ENCODE measurements around the gene SLC16A8.

SLC16A8 gene

GRCh38 chr22:38067028-38067415 is 17.0 kb downstream of the SLC16A8 start:
- H3K9me3 ChIP-seq (replicated peaks in 1 of 2; ENCODE audit: control insufficient read depth in 2 of 2, insufficient read depth in 1 of 2, low read depth in 1 of 2, low read length in 2 of 2), result no peaks in the 10 kb centered on the region
- no peak overlapping the region for H4K91ac ChIP-seq (ENCODE audit: low read depth, low read length, poor library complexity)
- no peak overlapping the region for H3K9ac ChIP-seq (ENCODE audit: low read depth, low read length, poor library complexity)
- WGBS, 2 donors (ENCODE audit: extremely low coverage in 2 of 2, insufficient read length in 2 of 2, insufficient replicate concordance in 1 of 2), result no CpG with 5 or more reads among the region's 8 CpGs
- H2AFZ ChIP-seq (ENCODE audit: low read length), result no peak overlapping the region
- no peak overlapping the region for H3K27ac ChIP-seq (replicated peaks; ENCODE audit: low read length)
- H3K4ac ChIP-seq (ENCODE audit: low read length), result no peak overlapping the region
- peaks cover 6 to 9% of the 10 kb centered on the region in 2 donors for H3K4me1 ChIP-seq (ENCODE audit: control insufficient read depth in 2 of 2, insufficient read depth in 1 of 2, low read depth in 1 of 2, low read length in 2 of 2)
- H3K4me3 ChIP-seq (ENCODE audit: low read length in 2 of 2), result no peak overlapping the region
- H3K79me1 ChIP-seq (ENCODE audit: low read depth, low read length), result peaks cover 1% of the 10 kb centered on the region
- peaks cover 20 to 50% of the 10 kb centered on the region in 2 donors for H3K36me3 ChIP-seq (replicated peaks in 1 of 2; ENCODE audit: control insufficient read depth in 2 of 2, insufficient read depth in 2 of 2, low read length in 2 of 2)
- no peak for DNase-seq (ENCODE audit: low spot score)
- no peak overlapping the region for H3K14ac ChIP-seq (ENCODE audit: low read length)
- H2BK12ac ChIP-seq (ENCODE audit: low read length), result no peak overlapping the region
- H2BK5ac ChIP-seq (ENCODE audit: low read length), result no peak overlapping the region
- H3K18ac ChIP-seq (ENCODE audit: low read length), result no peak overlapping the region
- no peak overlapping the region for H3K4me2 ChIP-seq (ENCODE audit: insufficient read depth, low read length, poor library complexity, severe bottlenecking)
- no peaks in the 10 kb centered on the region for H3K27me3 ChIP-seq (ENCODE audit: control insufficient read depth in 3 of 3, insufficient read depth in 3 of 3, low read depth in 1 of 3, low read length in 3 of 3)
- H2BK120ac ChIP-seq (ENCODE audit: low read depth, low read length), result no peak overlapping the region
- no peak overlapping the region for H3K23ac ChIP-seq (ENCODE audit: low read depth, low read length, poor library complexity)
- H2BK15ac ChIP-seq (ENCODE audit: low read length), result no peak overlapping the region
- H2AK5ac ChIP-seq (ENCODE audit: low read depth, low read length), result no peak overlapping the region
- H4K8ac ChIP-seq (ENCODE audit: low read depth, low read length), result no peak overlapping the region

DNA sequence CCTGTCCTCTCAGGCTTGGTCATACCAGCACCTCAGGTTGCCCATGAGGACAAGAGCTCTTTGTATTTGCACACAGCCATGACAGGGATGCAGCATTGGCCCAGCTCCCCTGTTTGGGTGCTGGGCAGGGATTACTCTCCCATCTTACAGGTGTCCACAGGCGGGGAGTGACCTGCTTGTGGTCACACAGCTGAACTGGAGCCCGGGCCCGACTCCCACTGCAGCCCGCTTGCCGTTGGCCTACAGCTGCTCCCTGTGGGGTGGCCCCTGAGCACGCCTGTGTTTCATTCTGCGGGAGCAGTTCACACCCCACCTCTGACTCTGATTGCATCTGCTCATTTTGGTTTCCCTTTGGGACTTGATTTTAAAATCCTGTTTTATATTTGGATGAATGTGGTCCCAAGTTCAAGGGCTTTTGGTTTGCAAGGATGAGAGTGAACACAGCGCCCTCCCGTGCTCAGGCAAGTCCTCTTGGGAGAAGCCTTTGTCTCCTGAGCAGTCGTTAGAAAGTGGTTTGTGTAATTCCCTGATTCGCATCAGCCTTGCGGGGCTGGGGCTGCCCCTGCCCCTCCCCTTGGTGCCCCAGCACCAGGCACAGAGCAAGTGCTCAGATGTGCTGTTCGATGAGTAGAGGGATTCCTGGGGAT is 17.5 kb downstream of the SLC16A8 start:
- Histone ChIP-seq H3K36me3 (replicated peaks in 1 of 2; ENCODE audit: control insufficient read depth in 2 of 2, insufficient read depth in 2 of 2, low read length in 2 of 2) (peaks cover 18 to 45% of the 10 kb centered on the region in 2 donors), H3K27me3 (ENCODE audit: control insufficient read depth in 3 of 3, insufficient read depth in 3 of 3, low read depth in 1 of 3, low read length in 3 of 3) (no peaks in the 10 kb centered on the region), H3K4ac (ENCODE audit: low read length) (no peak overlapping the region), H2BK120ac (ENCODE audit: low read depth, low read length) (no peak overlapping the region), H3K4me3 (ENCODE audit: low read length in 2 of 2) (no peak overlapping the region), H3K27ac (replicated peaks; ENCODE audit: low read length) (no peak overlapping the region), H4K8ac (ENCODE audit: low read depth, low read length) (no peak overlapping the region), H3K79me1 (ENCODE audit: low read depth, low read length) (peaks cover 1% of the 10 kb centered on the region), H3K23ac (ENCODE audit: low read depth, low read length, poor library complexity) (no peak overlapping the region), H3K14ac (ENCODE audit: low read length) (no peak overlapping the region), H3K18ac (ENCODE audit: low read length) (no peak overlapping the region), H3K4me2 (ENCODE audit: insufficient read depth, low read length, poor library complexity, severe bottlenecking) (no peak overlapping the region), H3K9me3 (replicated peaks in 1 of 2; ENCODE audit: control insufficient read depth in 2 of 2, insufficient read depth in 1 of 2, low read depth in 1 of 2, low read length in 2 of 2) (no peaks in the 10 kb centered on the region), H4K91ac (ENCODE audit: low read depth, low read length, poor library complexity) (peak overlapping the region; percentile 65), H3K9ac (ENCODE audit: low read depth, low read length, poor library complexity) (no peak overlapping the region), H3K4me1 (ENCODE audit: control insufficient read depth in 2 of 2, insufficient read depth in 1 of 2, low read depth in 1 of 2, low read length in 2 of 2) (peaks cover 6 to 9% of the 10 kb centered on the region in 2 donors), H2BK15ac (ENCODE audit: low read length) (no peak overlapping the region), H2AFZ (ENCODE audit: low read length) (no peak overlapping the region), H2BK5ac (ENCODE audit: low read length) (no peak overlapping the region), H2AK5ac (ENCODE audit: low read depth, low read length) (no peak overlapping the region), H2BK12ac (ENCODE audit: low read length) (peak overlapping the region; percentile 90)
- no peak for DNase-seq (ENCODE audit: low spot score)
- no CpG with 5 or more reads among the region's 13 CpGs for WGBS, 2 donors (ENCODE audit: extremely low coverage in 2 of 2, insufficient read length in 2 of 2, insufficient replicate concordance in 1 of 2)

DNA sequence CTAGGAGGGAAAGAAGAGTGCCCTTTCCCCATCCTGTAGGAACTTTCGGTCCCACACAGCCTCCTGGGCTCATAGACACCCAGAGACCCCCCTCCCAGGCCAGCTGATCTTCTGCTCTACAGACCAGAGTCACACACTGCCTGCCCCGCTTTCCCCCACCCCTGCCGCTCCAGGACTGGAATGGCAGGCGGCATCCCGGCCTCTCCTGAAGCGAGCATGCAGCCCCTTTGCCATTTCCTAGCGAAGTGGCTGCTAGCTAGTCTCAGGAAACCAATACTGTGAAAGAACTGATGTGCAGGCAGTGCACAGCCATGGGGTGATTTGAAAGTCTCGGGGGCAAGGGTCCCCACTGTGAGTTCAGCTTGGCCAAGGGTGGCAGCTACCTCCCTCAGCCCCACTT is 18.4 kb downstream of the SLC16A8 start:
- Histone ChIP-seq H3K36me3 (replicated peaks in 1 of 2; ENCODE audit: control insufficient read depth in 2 of 2, insufficient read depth in 2 of 2, low read length in 2 of 2) (peaks cover 18 to 46% of the 10 kb centered on the region in 2 donors), H3K14ac (ENCODE audit: low read length) (no peak overlapping the region), H2BK5ac (ENCODE audit: low read length) (no peak overlapping the region), H3K79me1 (ENCODE audit: low read depth, low read length) (peaks cover 1% of the 10 kb centered on the region), H3K9me3 (replicated peaks in 1 of 2; ENCODE audit: control insufficient read depth in 2 of 2, insufficient read depth in 1 of 2, low read depth in 1 of 2, low read length in 2 of 2) (no peaks in the 10 kb centered on the region), H3K4me3 (ENCODE audit: low read length in 2 of 2) (no peak overlapping the region), H3K23ac (ENCODE audit: low read depth, low read length, poor library complexity) (no peak overlapping the region), H3K4me2 (ENCODE audit: insufficient read depth, low read length, poor library complexity, severe bottlenecking) (no peak overlapping the region), H2AFZ (ENCODE audit: low read length) (no peak overlapping the region), H4K91ac (ENCODE audit: low read depth, low read length, poor library complexity) (no peak overlapping the region), H4K8ac (ENCODE audit: low read depth, low read length) (peak overlapping the region; percentile 17), H2BK12ac (ENCODE audit: low read length) (no peak overlapping the region), H3K4ac (ENCODE audit: low read length) (no peak overlapping the region), H3K9ac (ENCODE audit: low read depth, low read length, poor library complexity) (no peak overlapping the region), H2AK5ac (ENCODE audit: low read depth, low read length) (no peak overlapping the region), H3K4me1 (ENCODE audit: control insufficient read depth in 2 of 2, insufficient read depth in 1 of 2, low read depth in 1 of 2, low read length in 2 of 2) (peaks cover 4 to 9% of the 10 kb centered on the region in 2 donors), H3K27me3 (ENCODE audit: control insufficient read depth in 3 of 3, insufficient read depth in 3 of 3, low read depth in 1 of 3, low read length in 3 of 3) (no peaks in the 10 kb centered on the region), H2BK15ac (ENCODE audit: low read length) (no peak overlapping the region), H3K18ac (ENCODE audit: low read length) (no peak overlapping the region), H2BK120ac (ENCODE audit: low read depth, low read length) (no peak overlapping the region), H3K27ac (replicated peaks; ENCODE audit: low read length) (no peak overlapping the region)
- no peak for DNase-seq (ENCODE audit: low spot score)
- whole genome bisulfite sequencing, 2 donors (ENCODE audit: extremely low coverage in 2 of 2, insufficient read length in 2 of 2, insufficient replicate concordance in 1 of 2), result no CpG with 5 or more reads among the region's 8 CpGs

GRCh38 chr22:38062791-38063190 is 21.2 kb downstream of the SLC16A8 start:
- no peak overlapping the region for H3K4me2 ChIP-seq (ENCODE audit: insufficient read depth, low read length, poor library complexity, severe bottlenecking)

More at GRCh38 chr22:38062791-38063190, 21.2 kb downstream of the SLC16A8 start:
- Histone ChIP-seq H2AFZ (ENCODE audit: low read length) (no peak overlapping the region), H3K27ac (replicated peaks; ENCODE audit: low read length) (no peak overlapping the region), H2BK15ac (ENCODE audit: low read length) (no peak overlapping the region), H3K79me1 (ENCODE audit: low read depth, low read length) (peaks cover 1% of the 10 kb centered on the region), H3K23ac (ENCODE audit: low read depth, low read length, poor library complexity) (no peak overlapping the region), H3K9me3 (replicated peaks in 1 of 2; ENCODE audit: control insufficient read depth in 2 of 2, insufficient read depth in 1 of 2, low read depth in 1 of 2, low read length in 2 of 2) (no peaks in the 10 kb centered on the region), H3K9ac (ENCODE audit: low read depth, low read length, poor library complexity) (no peak overlapping the region), H2BK12ac (ENCODE audit: low read length) (no peak overlapping the region), H3K14ac (ENCODE audit: low read length) (no peak overlapping the region), H4K8ac (ENCODE audit: low read depth, low read length) (no peak overlapping the region), H2BK120ac (ENCODE audit: low read depth, low read length) (no peak overlapping the region), H3K27me3 (ENCODE audit: control insufficient read depth in 3 of 3, insufficient read depth in 3 of 3, low read depth in 1 of 3, low read length in 3 of 3) (no peaks in the 10 kb centered on the region), H2AK5ac (ENCODE audit: low read depth, low read length) (no peak overlapping the region), H3K18ac (ENCODE audit: low read length) (no peak overlapping the region), H3K4ac (ENCODE audit: low read length) (no peak overlapping the region), H3K36me3 (replicated peaks in 1 of 2; ENCODE audit: control insufficient read depth in 2 of 2, insufficient read depth in 2 of 2, low read length in 2 of 2) (peaks cover 18 to 47% of the 10 kb centered on the region in 2 donors), H3K4me1 (ENCODE audit: control insufficient read depth in 2 of 2, insufficient read depth in 1 of 2, low read depth in 1 of 2, low read length in 2 of 2) (peaks cover under 1% of the 10 kb centered on the region in 2 donors), H3K4me3 (ENCODE audit: low read length in 2 of 2) (no peak overlapping the region), H4K91ac (ENCODE audit: low read depth, low read length, poor library complexity) (no peak overlapping the region), H2BK5ac (ENCODE audit: low read length) (no peak overlapping the region)
- WGBS, 2 donors (ENCODE audit: extremely low coverage in 2 of 2, insufficient read length in 2 of 2, insufficient replicate concordance in 1 of 2), result no CpG with 5 or more reads among the region's 6 CpGs
- no peak for DNase-seq (ENCODE audit: low spot score)
